ENCODE data around the gene SLC15A5. TPM values are rescaled to one million over a fixed set of nuclear protein-coding genes. Genes with fewer than 3 reads are reported as not detected.

The SLC15A5 gene
- total RNA-seq, 3 donors from 2014 or later, result not detected

GRCh38 chr12:16148938-16149337, 128.5 kb downstream of the SLC15A5 start:
- H3K9me3 Mint-ChIP-seq, result no peaks in the 10 kb centered on the region
- H3K27me3 Mint-ChIP-seq (ENCODE audit: low read depth), result no peaks in the 10 kb centered on the region
- no peaks in the 10 kb centered on the region for H3K36me3 Mint-ChIP-seq (ENCODE audit: insufficient read depth)
- DNase-seq, result no peak
- H3K4me1 Mint-ChIP-seq (ENCODE audit: low read depth), result no peaks in the 10 kb centered on the region
- ATAC-seq, result no peak
- H3K4me3 Mint-ChIP-seq, result no peak overlapping the region

Other genes starting within 250 kb of the SLC15A5 start
- gene MGST1, start 70.0 kb upstream of the SLC15A5 start, total RNA-seq, result 1 to 10 TPM in 1 of 3 donors, under 1 TPM in 2; 0.45 to 1.8 (median 0.94) TPM